Fibroblast of lung (primary cell): ENCODE data around the gene NDUFS3.

Experiments
- CTCF ChIP-seq, 2 donors: IDR thresholded peaks in 1 of 2; conservative IDR thresholded peaks in 1 of 2; 1 replicate in 1 of 2; 2 replicates in 1 of 2; pipeline ENCODE4 v1.5.1; 2011 to 2012; ENCODE audit warnings: low read length in 2 of 2, control low read depth in 1 of 2, inconsistent platforms in 1 of 2, low read depth in 1 of 2, mild to moderate bottlenecking in 1 of 2
- EZH2 ChIP-seq: IDR thresholded peaks from 2 replicates; pipeline ENCODE4 v1.5.1; 2012; ENCODE audit warnings: low read length, control low read depth, mild to moderate bottlenecking; ENCODE audit errors: missing control alignments

GRCh38 chr11:47560426-47560825 lies 18.4 kb upstream of the NDUFS3 start:
- TF ChIP-seq EZH2 (no peak), CTCF (conservative IDR thresholded peaks at IDR 0.05 in 1 of 2, IDR thresholded peaks at IDR 0.05 in 1 of 2; ENCODE audit: low read depth in 1 of 2, low read length in 2 of 2) (no peak)
